GM23338 (cell line): ENCODE measurements around the gene GPI. TPM values are rescaled to one million over a fixed set of nuclear protein-coding genes. Genes with fewer than 3 reads are reported as not detected.

Experiments used
- ATAC-seq: fragments of 200-7000 bp; cut with Tn5 transposase; 3 replicates; pipeline ENCODE4 v1.9.1; 2020
- DNase-seq: peaks from one replicate; pipeline ENCODE4 v3.0.0-alpha.2; 2015; ENCODE audit warnings: low spot score
- H2AFZ ChIP-seq: fragments of 200-600 bp; sonication (generic); 2 replicates; pipeline ENCODE4 v1.8.0; 2016; ENCODE audit warnings: antibody characterized with exemption, mild to moderate bottlenecking, moderate library complexity
- H3F3A ChIP-seq: fragments of 200-600 bp; sonication (generic); replicated peaks from 2 replicates; pipeline ENCODE4 v1.8.0; 2017; ENCODE audit warnings: antibody characterized with exemption, mixed run types, low read depth
- H3K27ac ChIP-seq: fragments of 200-600 bp; sonication (generic); 2 replicates; pipeline ENCODE4 v1.6.1; 2016; ENCODE audit warnings: low read depth
- H3K27me3 ChIP-seq: fragments of 200-600 bp; sonication (generic); 2 replicates; pipeline ENCODE4 v1.8.0; 2016; ENCODE audit warnings: mild to moderate bottlenecking, mixed run types, moderate library complexity; ENCODE audit not compliant: insufficient read depth
- H3K36me3 ChIP-seq: fragments of 200-600 bp; sonication (generic); 2 replicates; pipeline ENCODE4 v1.8.0; 2016; ENCODE audit warnings: mild to moderate bottlenecking; ENCODE audit not compliant: insufficient read depth
- H3K4me1 ChIP-seq: fragments of 200-600 bp; sonication (generic); 2 replicates; pipeline ENCODE4 v1.8.0; 2016; ENCODE audit warnings: mild to moderate bottlenecking, moderate library complexity; ENCODE audit not compliant: insufficient read depth
- H3K4me2 ChIP-seq: fragments of 200-600 bp; sonication (generic); 2 replicates; pipeline ENCODE4 v1.7.1; 2017; ENCODE audit warnings: mixed run types
- H3K4me3 ChIP-seq: fragments of 200-600 bp; sonication (generic); 2 replicates; pipeline ENCODE4 v1.6.1; 2016; ENCODE audit warnings: mixed run types
- H3K79me2 ChIP-seq: fragments of 200-600 bp; sonication (generic); replicated peaks from 2 replicates; pipeline ENCODE4 v1.8.0; 2017; ENCODE audit warnings: mild to moderate bottlenecking; ENCODE audit not compliant: insufficient read depth
- H3K9me2 ChIP-seq: fragments of 200-600 bp; sonication (generic); 2 replicates; pipeline ENCODE4 v1.8.0; 2017; ENCODE audit not compliant: insufficient read depth
- H4K20me1 ChIP-seq: fragments of 200-600 bp; sonication (generic); replicated peaks from 2 replicates; pipeline ENCODE4 v1.8.0; 2017; ENCODE audit warnings: mild to moderate bottlenecking; ENCODE audit not compliant: insufficient read depth
- H3K27ac Mint-ChIP-seq: 2 replicates; pipeline ENCODE4 v1.8.0; 2020; ENCODE audit warnings: inconsistent platforms, mild to moderate bottlenecking, moderate library complexity, mixed read lengths
- H3K27me3 Mint-ChIP-seq: 3 replicates; pipeline ENCODE4 v1.8.0; 2022; ENCODE audit warnings: low read depth, mild to moderate bottlenecking, moderate library complexity, mixed read lengths, inconsistent platforms; ENCODE audit not compliant: insufficient read depth, poor library complexity
- H3K36me3 Mint-ChIP-seq: 3 replicates; pipeline ENCODE4 v1.8.0; 2021; ENCODE audit warnings: low read depth, mild to moderate bottlenecking, inconsistent platforms, moderate library complexity, mixed read lengths
- H3K4me1 Mint-ChIP-seq: 3 replicates; pipeline ENCODE4 v1.8.0; 2020; ENCODE audit warnings: mild to moderate bottlenecking, inconsistent platforms, mixed read lengths
- H3K4me3 Mint-ChIP-seq: 3 replicates; pipeline ENCODE4 v1.8.0; 2021; ENCODE audit warnings: moderate library complexity, mild to moderate bottlenecking, inconsistent platforms, mixed read lengths
- H3K9me3 Mint-ChIP-seq: 3 replicates; pipeline ENCODE4 v1.8.0; 2020; ENCODE audit warnings: moderate library complexity, mild to moderate bottlenecking, inconsistent platforms, mixed read lengths
- CTCF ChIP-seq, 2 experiments: fragments of 200-600 bp in 1 of 2; sonication (generic) in 1 of 2; conservative IDR thresholded peaks; 2 replicates each; pipeline versions ENCODE4 v1.5.1 to v1.6.1; 2016 to 2017; ENCODE audit warnings: antibody characterized with exemption in 2 of 2, low read depth in 2 of 2, mild to moderate bottlenecking in 2 of 2, moderate library complexity in 1 of 2
- ETS1 ChIP-seq: IDR thresholded peaks from 2 replicates; pipeline ENCODE4 v1.6.1; 2016; ENCODE audit warnings: antibody characterized with exemption
- EZH2 ChIP-seq: fragments of 200-600 bp; sonication (generic); IDR thresholded peaks from one replicate; pipeline ENCODE4 v1.8.0; 2017; ENCODE audit warnings: antibody characterized with exemption, mild to moderate bottlenecking, low read depth; ENCODE audit not compliant: unreplicated experiment
- EZH2phosphoT487 ChIP-seq: fragments of 200-600 bp; sonication (generic); IDR thresholded peaks from one replicate; pipeline ENCODE4 v1.8.1; 2018; ENCODE audit warnings: antibody characterized with exemption; ENCODE audit not compliant: unreplicated experiment
- JUNB ChIP-seq: IDR thresholded peaks from one replicate; pipeline ENCODE4 v1.6.1; 2016; ENCODE audit warnings: antibody characterized with exemption; ENCODE audit not compliant: unreplicated experiment
- NANOG ChIP-seq: IDR thresholded peaks from 2 replicates; pipeline ENCODE4 v1.6.1; 2016; ENCODE audit warnings: antibody characterized with exemption, borderline replicate concordance
- REST ChIP-seq: IDR thresholded peaks from one replicate; pipeline ENCODE4 v1.6.1; 2018; ENCODE audit warnings: antibody characterized with exemption; ENCODE audit not compliant: unreplicated experiment
- STAT1 ChIP-seq: IDR thresholded peaks from one replicate; pipeline ENCODE4 v1.6.1; 2016; ENCODE audit warnings: antibody characterized with exemption; ENCODE audit not compliant: unreplicated experiment
- ZNF331 ChIP-seq: fragments of 250-450 bp; sonication (Bioruptor Pico); IDR thresholded peaks from 2 replicates; pipeline ENCODE4 v1.5.0; 2020; ENCODE audit warnings: low read depth, mild to moderate bottlenecking, moderate library complexity
- ZNF462 ChIP-seq: fragments of 250-450 bp; sonication (Bioruptor Pico); IDR thresholded peaks from 2 replicates; pipeline ENCODE4 v1.5.0; 2020; ENCODE audit warnings: mild to moderate bottlenecking, moderate library complexity
- polyA plus RNA-seq: library from polyadenylated mRNA; unstranded; fragments of >200 nt; fragmentation: Nextera tagmentation; extraction: Ambion mirVana; gene quantifications from 2 replicates; pipeline ENCODE4 v1.2.1, GENCODE V29; 2016
- total RNA-seq: library from RNA; depleted of rRNA; stranded (reverse); fragments of >200 nt; shearing (Covaris generic); gene quantifications from 2 replicates; pipeline ENCODE4 v1.2.3, GENCODE V29; 2014

GPI gene
- total and polyA plus RNA-seq, 2 experiments from 2014 or later: 136 to 327 TPM

- H3F3A ChIP-seq: 0 out of 2 replicates have a peak, but pooled peaks cover 6% of the 10 kb centered on the region
- Mint-ChIP-seq H3K9me3 (no peaks in the 10 kb centered on the region), H3K27ac (0 out of 2 replicates have a peak overlapping the region, but pooled peaks have one; percentile 3), H3K27me3 (no peaks in the 10 kb centered on the region), H3K4me1 (peaks cover 10% of the 10 kb centered on the region; the same call in 2 of the 3 replicates), H3K36me3 (peaks cover 6% of the 10 kb centered on the region), H3K4me3 (no peak overlapping the region)
- no peak overlapping the region for H3K4me2 ChIP-seq
- ATAC-seq (no peak), DNase-seq (no peak)
- TF ChIP-seq ZNF331 (CRISPR knock-in tag) (no peak), STAT1 (no peak), ZNF462 (CRISPR knock-in tag) (no peak), REST (no peak), EZH2phosphoT487 (no peak), JUNB (no peak), CTCF (conservative IDR thresholded peaks at IDR 0.05; ENCODE audit: low read depth in 2 of 2) (no peak), NANOG (no peak), EZH2 (no peak), ETS1 (no peak)
- H3K4me3 ChIP-seq: no peak overlapping the region
- H3K36me3 ChIP-seq: no peaks in the 10 kb centered on the region
- peaks cover 3% of the 10 kb centered on the region for H4K20me1 ChIP-seq
- no peaks in the 10 kb centered on the region for H3K27me3 ChIP-seq
- no peak overlapping the region for H2AFZ ChIP-seq
- H3K79me2 ChIP-seq: no peaks in the 10 kb centered on the region
- H3K27ac ChIP-seq: no peak overlapping the region
- no peaks in the 10 kb centered on the region for H3K4me1 ChIP-seq
- H3K9me2 ChIP-seq: no peaks in the 10 kb centered on the region
These were observed 48.7 kb upstream of the GPI start for GRCh38 chr19:34316247-34316646.
